Measurements from ENCODE around the gene TAF8.

DNA sequence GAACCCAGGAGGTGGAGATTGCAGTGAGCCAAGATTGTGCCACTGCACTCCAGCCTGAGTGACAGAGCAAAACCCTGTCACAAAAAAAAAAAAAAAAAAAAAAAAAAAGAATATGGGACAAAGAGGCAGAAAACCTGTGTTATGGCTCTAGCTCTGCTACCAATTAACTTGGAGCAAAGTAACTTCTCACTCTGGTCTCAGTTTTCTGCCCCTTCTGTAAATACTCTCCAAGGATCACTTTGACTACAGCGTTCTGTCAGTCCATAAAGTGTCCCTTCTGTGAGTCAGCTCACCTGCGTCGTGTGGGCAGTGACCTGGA, 67.5 kb downstream of the TAF8 start:
- TF ChIP-seq, protein P1, sequence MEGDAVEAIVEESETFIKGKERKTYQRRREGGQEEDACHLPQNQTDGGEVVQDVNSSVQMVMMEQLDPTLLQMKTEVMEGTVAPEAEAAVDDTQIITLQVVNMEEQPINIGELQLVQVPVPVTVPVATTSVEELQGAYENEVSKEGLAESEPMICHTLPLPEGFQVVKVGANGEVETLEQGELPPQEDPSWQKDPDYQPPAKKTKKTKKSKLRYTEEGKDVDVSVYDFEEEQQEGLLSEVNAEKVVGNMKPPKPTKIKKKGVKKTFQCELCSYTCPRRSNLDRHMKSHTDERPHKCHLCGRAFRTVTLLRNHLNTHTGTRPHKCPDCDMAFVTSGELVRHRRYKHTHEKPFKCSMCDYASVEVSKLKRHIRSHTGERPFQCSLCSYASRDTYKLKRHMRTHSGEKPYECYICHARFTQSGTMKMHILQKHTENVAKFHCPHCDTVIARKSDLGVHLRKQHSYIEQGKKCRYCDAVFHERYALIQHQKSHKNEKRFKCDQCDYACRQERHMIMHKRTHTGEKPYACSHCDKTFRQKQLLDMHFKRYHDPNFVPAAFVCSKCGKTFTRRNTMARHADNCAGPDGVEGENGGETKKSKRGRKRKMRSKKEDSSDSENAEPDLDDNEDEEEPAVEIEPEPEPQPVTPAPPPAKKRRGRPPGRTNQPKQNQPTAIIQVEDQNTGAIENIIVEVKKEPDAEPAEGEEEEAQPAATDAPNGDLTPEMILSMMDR (IDR thresholded peaks at IDR 0.05), result no peak
- TF ChIP-seq POLR2A (IDR thresholded peaks at IDR 0.05), result no peak
